ENCODE data around the gene LRRC36. TPM values are rescaled to one million over a fixed set of nuclear protein-coding genes. Genes with fewer than 3 reads are reported as not detected.

LRRC36 gene
- total and polyA plus RNA-seq, 2 experiments from 2014 or later, result 1.2 TPM; not detected in 1

DNA sequence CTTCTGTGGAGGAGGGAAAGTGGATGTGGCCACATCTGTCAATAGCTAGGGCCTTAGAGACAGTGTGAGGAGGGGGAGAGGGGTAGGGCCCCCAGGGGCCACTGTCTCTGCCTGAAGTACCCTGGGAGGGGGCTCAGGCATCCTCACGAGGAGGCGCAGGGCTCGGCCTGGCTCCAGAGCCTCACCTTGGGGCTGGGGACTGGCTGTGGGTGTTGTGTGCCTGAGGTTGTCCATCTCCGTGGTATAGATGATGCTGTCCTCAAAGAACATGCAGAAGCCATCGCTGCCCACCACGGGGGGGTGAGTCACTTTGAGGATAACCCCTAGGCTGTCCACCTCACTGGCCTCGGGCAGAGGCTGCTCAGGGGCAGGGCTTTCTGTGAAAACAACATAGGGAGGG, 35.2 kb upstream of the LRRC36 start (continued):
- TF ChIP-seq ZNF462 (CRISPR knock-in tag; IDR thresholded peaks at IDR 0.05), result no peak
- TF ChIP-seq ZNF331 (CRISPR knock-in tag; IDR thresholded peaks at IDR 0.05; ENCODE audit: low read depth), result no peak
- no peak for TF ChIP-seq POLR2AphosphoS5 (IDR thresholded peaks at IDR 0.05; ENCODE audit: low read depth)
- no peak for TF ChIP-seq EZH2 (IDR thresholded peaks at IDR 0.05; ENCODE audit: low read depth, unreplicated experiment)
- TF ChIP-seq CREB1 (CRISPR knock-in tag; IDR thresholded peaks at IDR 0.05; ENCODE audit: low read depth), result no peak
- no peak for TF ChIP-seq ZNF114 (CRISPR knock-in tag; IDR thresholded peaks at IDR 0.05)
- TF ChIP-seq CTCF (conservative IDR thresholded peaks at IDR 0.05; ENCODE audit: low read depth in 2 of 2), result no peak

DNA sequence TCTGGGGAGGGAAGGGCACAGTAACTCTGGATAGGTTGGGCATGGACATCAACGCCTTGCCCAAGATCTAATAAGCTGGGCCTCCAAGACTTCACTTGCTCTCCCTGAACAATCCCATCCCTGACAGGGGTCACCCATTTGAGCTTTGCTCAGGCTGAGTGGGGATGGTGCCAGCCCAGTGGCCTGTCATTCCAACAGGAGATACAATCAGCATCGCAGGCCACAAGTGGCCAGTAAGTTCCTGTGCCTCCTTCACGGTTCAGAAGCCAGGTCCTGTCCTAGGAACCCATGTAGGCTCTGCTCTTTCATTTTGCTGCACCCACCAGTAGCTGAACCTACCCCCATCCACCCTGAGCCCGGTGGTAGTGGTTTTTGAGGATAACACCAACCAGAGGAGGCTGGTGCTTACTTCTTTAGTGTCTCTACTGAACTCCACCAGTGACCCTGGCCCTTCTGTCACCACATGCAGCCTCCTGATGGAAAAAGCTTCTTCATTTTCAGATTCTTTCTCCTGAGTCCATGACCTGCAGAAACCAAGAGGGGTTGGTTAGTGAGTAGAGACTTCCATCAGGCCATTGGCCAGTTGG, 32.4 kb upstream of the LRRC36 start:
- Histone ChIP-seq H3K27me3 (ENCODE audit: insufficient read depth) (no peaks in the 10 kb centered on the region), H3K4me1 (ENCODE audit: insufficient read depth) (no peaks in the 10 kb centered on the region), H3K9me2 (ENCODE audit: insufficient read depth) (no peaks in the 10 kb centered on the region), H3K4me2 (no peak overlapping the region), H3K4me3 (no peak overlapping the region), H4K20me1 (replicated peaks; ENCODE audit: insufficient read depth) (no peaks in the 10 kb centered on the region), H3K36me3 (ENCODE audit: insufficient read depth) (no peaks in the 10 kb centered on the region), H3K79me2 (replicated peaks; ENCODE audit: insufficient read depth) (no peaks in the 10 kb centered on the region), H3F3A (replicated peaks; ENCODE audit: low read depth) (no peaks in the 10 kb centered on the region), H3K27ac (ENCODE audit: low read depth) (no peak overlapping the region), H2AFZ (no peak overlapping the region)
- Mint-ChIP-seq H3K36me3 (ENCODE audit: low read depth) (no peaks in the 10 kb centered on the region; the same call in 2 of the 3 replicates), H3K27ac (no peak overlapping the region), H3K9me3 (no peaks in the 10 kb centered on the region), H3K4me1 (peaks cover 6% of the 10 kb centered on the region), H3K27me3 (ENCODE audit: insufficient read depth, low read depth, poor library complexity) (peaks cover 7% of the 10 kb centered on the region), H3K4me3 (no peak overlapping the region)
- DNase-seq (ENCODE audit: low spot score) (no peak), ATAC-seq (no peak)
- no peak for TF ChIP-seq REST (IDR thresholded peaks at IDR 0.05; ENCODE audit: unreplicated experiment)
- TF ChIP-seq EZH2 (IDR thresholded peaks at IDR 0.05; ENCODE audit: low read depth, unreplicated experiment), result no peak
- no peak for TF ChIP-seq NANOG (IDR thresholded peaks at IDR 0.05; ENCODE audit: borderline replicate concordance)
- TF ChIP-seq JUNB (IDR thresholded peaks at IDR 0.05; ENCODE audit: unreplicated experiment), result no peak
- TF ChIP-seq EZH2phosphoT487 (IDR thresholded peaks at IDR 0.05; ENCODE audit: unreplicated experiment), result no peak
- no peak for TF ChIP-seq ZNF331 (CRISPR knock-in tag; IDR thresholded peaks at IDR 0.05; ENCODE audit: low read depth)
- no peak for TF ChIP-seq STAT1 (IDR thresholded peaks at IDR 0.05; ENCODE audit: unreplicated experiment)
